BJ (cell line): ENCODE data around the gene KCNJ6. TPM values are rescaled to one million over a fixed set of nuclear protein-coding genes. Genes with fewer than 3 reads are reported as not detected.

Experiments
- CTCF ChIA-PET: fragments of 350-600 bp; formaldehyde crosslinking; extraction: SDS; loops from one replicate; lab custom pipeline; 2021; ENCODE audit warnings: antibody characterized with exemption, inconsistent platforms; lab: Yijun Ruan, JAX
- POLR2A ChIA-PET: fragments of 300-600 bp; sonication (Branson Sonifier 250); formaldehyde crosslinking; extraction: SDS; loops from one replicate; lab custom pipeline; 2021; ENCODE audit warnings: antibody characterized with exemption; lab: Charles Lee
- DNase-seq: peaks from one replicate; pipeline ENCODE4 v3.0.0-alpha.2; 2011; ENCODE audit warnings: low read depth
- H3K27me3 ChIP-seq: 2 replicates; pipeline ENCODE4 v1.6.0; 2011; ENCODE audit warnings: low read length; ENCODE audit not compliant: control insufficient read depth, insufficient read depth
- H3K36me3 ChIP-seq: 2 replicates; pipeline ENCODE4 v1.5.1; 2011; ENCODE audit warnings: low read length; ENCODE audit not compliant: control insufficient read depth, insufficient read depth
- H3K4me3 ChIP-seq: 2 replicates; pipeline ENCODE4 v1.5.1; 2011; ENCODE audit warnings: low read depth, mild to moderate bottlenecking, control low read depth, low read length
- polyA plus RNA-seq: library from polyadenylated mRNA; depleted of rRNA; stranded (reverse); fragments of >200 nt; gene quantifications from 2 replicates; pipeline ENCODE4 v1.2.3, GENCODE V29; 2011
- TF ChIP-seq, protein P1 (sequence below): IDR thresholded peaks from 2 replicates; pipeline ENCODE4 v1.5.1; 2011; ENCODE audit warnings: low read depth, mild to moderate bottlenecking, control low read depth, inconsistent platforms, low read length, moderate library complexity; ENCODE audit not compliant: insufficient read depth

Gene KCNJ6
- polyA plus RNA-seq, 1 experiment: 0.01 TPM

DNA sequence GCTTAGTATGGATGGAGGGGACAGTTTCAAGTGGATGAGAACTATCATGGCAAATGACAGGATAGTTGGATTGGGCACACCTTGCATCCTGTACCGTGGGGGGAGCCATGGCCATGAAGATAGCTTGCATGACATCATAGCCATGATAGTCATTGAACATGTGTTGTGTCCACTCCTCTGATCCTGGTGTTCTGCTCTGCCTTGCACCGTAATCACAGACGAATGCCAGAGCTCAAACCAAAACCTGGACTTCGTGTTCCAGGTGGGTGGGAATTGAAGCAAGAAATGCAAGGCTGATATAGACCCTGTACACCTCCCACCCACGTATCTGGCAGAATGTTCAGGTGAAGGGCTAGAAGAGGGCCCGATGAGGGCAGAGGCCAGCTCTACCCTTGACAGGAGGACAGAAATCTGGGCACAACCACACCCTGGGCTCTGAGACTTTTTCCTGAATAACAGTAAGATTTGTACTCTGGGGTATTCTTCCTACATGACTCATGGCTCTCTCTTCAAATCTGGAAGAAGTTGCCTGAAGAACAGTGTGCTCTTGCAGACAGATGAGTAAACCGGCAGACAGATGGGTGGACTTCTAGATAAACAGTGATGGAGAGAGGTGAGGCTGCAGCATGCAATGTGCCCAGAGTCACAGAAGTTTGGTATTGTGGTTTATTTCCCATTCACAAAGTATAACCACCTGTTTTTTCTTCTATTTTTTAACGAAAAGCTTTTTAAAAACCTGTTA is 45.0 kb downstream of the KCNJ6 start:
- H3K36me3 ChIP-seq: no peaks in the 10 kb centered on the region
- H3K27me3 ChIP-seq: no peaks in the 10 kb centered on the region
- no peak for DNase-seq
- H3K4me3 ChIP-seq: no peak overlapping the region
- POLR2A ChIA-PET: no interaction called here
- CTCF ChIA-PET: interaction anchor here (0.6 to 4.3 kb wide), 2 partner anchors 60 to 112 kb away, joined by 3 to 17 read pairs; no protein-coding TSS in a partner anchor
- TF ChIP-seq, protein P1, sequence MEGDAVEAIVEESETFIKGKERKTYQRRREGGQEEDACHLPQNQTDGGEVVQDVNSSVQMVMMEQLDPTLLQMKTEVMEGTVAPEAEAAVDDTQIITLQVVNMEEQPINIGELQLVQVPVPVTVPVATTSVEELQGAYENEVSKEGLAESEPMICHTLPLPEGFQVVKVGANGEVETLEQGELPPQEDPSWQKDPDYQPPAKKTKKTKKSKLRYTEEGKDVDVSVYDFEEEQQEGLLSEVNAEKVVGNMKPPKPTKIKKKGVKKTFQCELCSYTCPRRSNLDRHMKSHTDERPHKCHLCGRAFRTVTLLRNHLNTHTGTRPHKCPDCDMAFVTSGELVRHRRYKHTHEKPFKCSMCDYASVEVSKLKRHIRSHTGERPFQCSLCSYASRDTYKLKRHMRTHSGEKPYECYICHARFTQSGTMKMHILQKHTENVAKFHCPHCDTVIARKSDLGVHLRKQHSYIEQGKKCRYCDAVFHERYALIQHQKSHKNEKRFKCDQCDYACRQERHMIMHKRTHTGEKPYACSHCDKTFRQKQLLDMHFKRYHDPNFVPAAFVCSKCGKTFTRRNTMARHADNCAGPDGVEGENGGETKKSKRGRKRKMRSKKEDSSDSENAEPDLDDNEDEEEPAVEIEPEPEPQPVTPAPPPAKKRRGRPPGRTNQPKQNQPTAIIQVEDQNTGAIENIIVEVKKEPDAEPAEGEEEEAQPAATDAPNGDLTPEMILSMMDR: no peak

DNA sequence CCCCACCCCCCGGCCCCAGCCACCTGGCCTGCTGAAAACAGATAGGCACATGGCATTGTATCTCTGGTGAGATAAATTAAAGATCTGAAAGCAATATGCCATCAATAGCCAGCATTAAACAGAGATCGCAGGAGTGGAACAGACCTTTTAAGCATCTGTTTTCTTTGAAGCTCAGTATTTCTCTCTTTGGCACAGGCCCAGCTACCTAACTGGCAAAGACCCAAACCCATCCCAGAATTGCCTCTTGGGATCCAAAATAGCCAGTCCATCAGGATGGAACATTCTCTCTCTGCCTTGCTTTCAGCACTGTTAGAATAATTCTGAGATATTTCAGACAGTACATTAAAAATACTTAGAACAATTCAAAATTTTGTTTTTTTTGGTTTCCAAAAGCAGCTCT is 46.0 kb downstream of the KCNJ6 start:
- Histone ChIP-seq H3K36me3 (no peaks in the 10 kb centered on the region), H3K27me3 (no peaks in the 10 kb centered on the region), H3K4me3 (no peak overlapping the region)
- DNase-seq: no peak
- TF ChIP-seq, protein P1: no peak
- ChIA-PET POLR2A (no interaction called here), CTCF (interaction anchor here (1.9 to 4.3 kb wide), 2 partner anchors 10 to 111 kb away, joined by 6 to 17 read pairs; no protein-coding TSS in a partner anchor)

- Histone ChIP-seq H3K36me3 (no peaks in the 10 kb centered on the region), H3K4me3 (no peak overlapping the region), H3K27me3 (no peaks in the 10 kb centered on the region)
- ChIA-PET POLR2A (no interaction called here), CTCF (interaction anchor here (1.3 to 4.3 kb wide), 3 partner anchors 10 to 110 kb away, joined by 5 to 17 read pairs (median 6); no protein-coding TSS in a partner anchor)
- no peak for DNase-seq
- TF ChIP-seq, protein P1: no peak
These were observed 46.6 kb downstream of the KCNJ6 start for GRCh38 chr21:37869661-37870060.

DNA sequence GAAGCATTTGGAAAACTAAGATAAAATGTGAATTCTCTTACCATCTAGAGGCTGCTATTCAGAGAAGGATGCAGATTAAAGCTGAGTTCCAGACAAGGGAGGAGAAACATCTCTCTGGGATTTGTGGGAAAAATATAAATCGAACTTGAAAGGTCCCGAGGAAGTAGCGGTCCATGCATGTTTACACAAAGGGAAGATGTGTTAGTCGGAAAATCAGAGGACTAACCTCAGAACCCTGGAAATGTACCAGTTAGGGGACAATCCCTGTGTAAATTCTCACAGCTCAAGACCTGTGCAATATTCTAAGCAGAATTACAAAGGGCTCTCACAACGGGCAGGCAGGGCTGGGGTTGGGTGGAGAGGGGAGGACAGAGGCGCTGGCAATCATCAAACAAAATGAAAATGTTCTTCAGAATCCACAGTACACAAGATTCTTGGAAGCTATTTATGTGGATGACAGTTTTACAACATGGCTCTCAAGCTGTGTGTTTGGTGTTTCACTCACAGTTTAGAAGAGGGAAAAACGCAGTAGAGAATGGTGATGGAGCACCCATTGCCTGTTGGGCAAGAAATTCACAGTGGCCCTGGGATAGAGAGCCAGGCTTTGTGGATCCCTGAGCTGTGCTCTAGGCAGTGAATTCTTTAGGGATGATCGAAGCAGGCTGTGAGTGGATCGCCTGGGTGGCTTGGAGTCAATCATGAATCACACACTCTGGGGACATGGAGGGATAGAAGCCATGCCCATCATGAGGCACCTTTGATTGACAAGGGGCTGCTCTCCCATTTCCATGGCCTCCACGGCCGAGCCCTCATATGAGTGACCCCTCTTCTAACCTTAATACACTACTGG is 47.6 kb downstream of the KCNJ6 start:
- TF ChIP-seq, protein P1: no peak
- no peak for DNase-seq
- no peak overlapping the region for H3K4me3 ChIP-seq
- no peaks in the 10 kb centered on the region for H3K36me3 ChIP-seq
- ChIA-PET CTCF (interaction anchor here (0.5 to 4.3 kb wide), 6 partner anchors 9 to 1002 kb away, joined by 3 to 17 read pairs (median 4); no protein-coding TSS in a partner anchor), POLR2A (interaction anchor here (0.6 kb wide), 1 partner anchor 16 kb away, joined by 3 read pairs; no protein-coding TSS in a partner anchor)
- H3K27me3 ChIP-seq: no peaks in the 10 kb centered on the region

- H3K27me3 ChIP-seq: no peaks in the 10 kb centered on the region
- TF ChIP-seq, protein P1: no peak
- H3K36me3 ChIP-seq: no peaks in the 10 kb centered on the region
- ChIA-PET CTCF (no interaction called here), POLR2A (no interaction called here)
- DNase-seq: no peak
- no peak overlapping the region for H3K4me3 ChIP-seq
These were observed 50.2 kb downstream of the KCNJ6 start for GRCh38 chr21:37866027-37866426.
